Colonic mucosa (tissue), 4 donors: Measurements from ENCODE around the gene MAD2L2. TPM values are rescaled to one million over a fixed set of nuclear protein-coding genes. Genes with fewer than 3 reads are reported as not detected.
A peak's percentile ranks its signal among the peaks of the same experiment; 100 is the strongest.

Experiments
- DNase-seq: peaks from one replicate; pipeline ENCODE4 v3.0.0-alpha.2; 2020
- H3K27ac ChIP-seq: fragments of 200-600 bp; one replicate; pipeline ENCODE4 v1.8.0; 2021
- H3K27me3 ChIP-seq: fragments of 200-600 bp; one replicate; pipeline ENCODE4 v1.8.0; 2021
- H3K36me3 ChIP-seq: fragments of 200-600 bp; one replicate; pipeline ENCODE4 v1.8.0; 2021
- H3K4me1 ChIP-seq: fragments of 200-600 bp; one replicate; pipeline ENCODE4 v1.8.0; 2021; ENCODE audit warnings: mild to moderate bottlenecking
- H3K4me3 ChIP-seq: fragments of 200-600 bp; one replicate; pipeline ENCODE4 v1.8.0; 2021
- H3K9ac ChIP-seq, 2 donors: one replicate each; pipeline ENCODE4 v1.7.0; 2013; ENCODE audit warnings: control low read depth in 2 of 2, low read depth in 2 of 2, low read length in 2 of 2
- H3K9me3 ChIP-seq: fragments of 200-600 bp; one replicate; pipeline ENCODE4 v1.8.0; 2021
- CTCF ChIP-seq: fragments of 200-600 bp; IDR thresholded peaks from one replicate; pipeline ENCODE4 v1.8.0; 2022; ENCODE audit warnings: antibody characterized with exemption, mild to moderate bottlenecking
- intact Hi-C: fragments of 100-400 bp; cut with DNase I; formaldehyde crosslinking; loops from one replicate; pipeline ENCODE4 v1.14.1; 2022
- total RNA-seq, 2 donors: library from RNA; stranded (reverse); fragmentation: NEBNext Ultra II Directional in 1 of 2; extraction: Animal tissue kit (Norgen Biotek cat#: 25700) in 1 of 2; gene quantifications; one replicate each; pipeline ENCODE4 v1.2.1, GENCODE V29; 2021
- donor health status: healthy.
- donor health status: DM: no; HTN: no; CAD: no.
- donor health status: DM: no; HTN: no; CAD: no.

Gene MAD2L2
- total RNA-seq, 2 donors from 2014 or later, result 8.5 to 12.4 TPM

DNA sequence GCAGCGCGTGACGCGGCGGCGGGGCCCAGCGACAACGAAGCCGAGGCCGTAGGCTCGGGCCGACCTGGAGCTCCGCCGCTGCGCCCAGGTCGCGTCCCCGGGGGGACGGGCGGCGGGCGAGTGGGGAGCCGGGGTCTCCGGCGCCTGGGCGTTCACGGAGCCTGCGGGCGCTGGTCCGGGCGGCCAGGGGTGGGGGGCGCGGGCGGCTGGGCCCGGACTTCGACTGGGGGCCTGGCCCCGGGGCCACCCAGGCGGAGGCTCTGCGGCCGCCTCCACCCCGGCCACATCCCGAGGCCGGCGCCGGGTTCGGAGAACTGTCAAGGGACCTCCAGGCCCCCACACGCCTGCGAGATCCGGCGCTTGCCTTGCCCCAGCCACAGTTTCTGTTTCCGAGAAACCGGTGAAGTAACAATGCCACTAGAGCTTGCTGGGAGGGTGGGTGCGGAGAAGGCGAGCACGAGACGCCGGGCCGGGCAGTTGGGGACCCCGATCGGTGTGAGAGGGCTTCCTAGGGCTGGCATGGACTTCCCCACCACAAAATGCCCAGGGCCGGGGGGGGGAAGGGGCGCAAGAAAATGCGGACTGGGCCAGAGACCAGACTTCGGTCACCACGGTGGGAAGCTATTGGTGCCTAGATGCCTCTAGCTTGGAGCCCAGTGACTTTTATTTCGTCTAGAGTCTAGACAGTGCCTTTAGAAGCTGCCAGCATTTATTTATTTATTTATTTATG lies 16.4 kb downstream of the MAD2L2 start:
- no peaks in the 10 kb centered on the region for H3K36me3 ChIP-seq
- peak; percentile 2 for TF ChIP-seq CTCF
- H3K4me3 ChIP-seq, result peak overlapping the region; percentile 55
- intact Hi-C loops, result no loop called here
- H3K4me1 ChIP-seq, result no peaks in the 10 kb centered on the region
- H3K27ac ChIP-seq, result peak overlapping the region; percentile 55
- peak; percentile 37 for DNase-seq
- peak overlapping the region; percentile 55 to 79 for H3K9ac ChIP-seq
- H3K27me3 ChIP-seq, result no peaks in the 10 kb centered on the region
- no peaks in the 10 kb centered on the region for H3K9me3 ChIP-seq

GRCh38 chr1:11661103-11661502 lies 19.8 kb downstream of the MAD2L2 start:
- no peak overlapping the region for H3K9ac ChIP-seq
- intact Hi-C loops, result no loop called here
- no peak for DNase-seq
- H3K9me3 ChIP-seq, result no peaks in the 10 kb centered on the region
- no peaks in the 10 kb centered on the region for H3K27me3 ChIP-seq
- no peak overlapping the region for H3K4me3 ChIP-seq
- no peak overlapping the region for H3K27ac ChIP-seq
- no peak for TF ChIP-seq CTCF
- no peaks in the 10 kb centered on the region for H3K36me3 ChIP-seq
- no peaks in the 10 kb centered on the region for H3K4me1 ChIP-seq

GRCh38 chr1:11659748-11660147 lies 21.2 kb downstream of the MAD2L2 start:
- TF ChIP-seq CTCF, result no peak
- Histone ChIP-seq H3K4me3 (no peak overlapping the region), H3K36me3 (no peaks in the 10 kb centered on the region), H3K9ac (no peak overlapping the region), H3K27me3 (no peaks in the 10 kb centered on the region), H3K4me1 (no peaks in the 10 kb centered on the region), H3K27ac (no peak overlapping the region), H3K9me3 (no peaks in the 10 kb centered on the region)
- DNase-seq, result no peak
- intact Hi-C loops, result no loop called here

DNA sequence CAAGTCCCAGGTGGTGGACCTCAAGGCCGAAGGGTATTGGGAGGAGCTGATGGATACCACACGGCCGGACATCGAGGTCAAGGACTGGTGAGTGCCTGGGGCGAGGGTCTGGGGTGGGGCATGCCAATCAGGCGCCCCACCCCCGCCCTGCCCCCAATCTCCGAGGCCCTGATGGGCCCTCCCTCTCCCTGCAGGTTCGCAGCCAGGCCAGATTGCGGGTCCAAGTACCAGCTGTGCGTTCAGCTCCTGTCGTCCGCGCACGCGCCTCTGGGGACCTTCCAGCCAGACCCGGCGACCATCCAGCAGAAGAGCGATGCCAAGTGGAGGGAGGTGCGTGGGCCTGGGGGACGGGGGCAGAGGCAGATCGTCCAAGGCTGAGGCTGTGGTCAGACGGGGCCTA lies 22.4 kb downstream of the MAD2L2 start:
- Histone ChIP-seq H3K27me3 (no peaks in the 10 kb centered on the region), H3K4me1 (no peaks in the 10 kb centered on the region), H3K9me3 (no peaks in the 10 kb centered on the region), H3K36me3 (no peaks in the 10 kb centered on the region), H3K9ac (no peak overlapping the region), H3K4me3 (no peak overlapping the region), H3K27ac (no peak overlapping the region)
- intact Hi-C loops, result no loop called here
- TF ChIP-seq CTCF, result no peak
- no peak for DNase-seq

DNA sequence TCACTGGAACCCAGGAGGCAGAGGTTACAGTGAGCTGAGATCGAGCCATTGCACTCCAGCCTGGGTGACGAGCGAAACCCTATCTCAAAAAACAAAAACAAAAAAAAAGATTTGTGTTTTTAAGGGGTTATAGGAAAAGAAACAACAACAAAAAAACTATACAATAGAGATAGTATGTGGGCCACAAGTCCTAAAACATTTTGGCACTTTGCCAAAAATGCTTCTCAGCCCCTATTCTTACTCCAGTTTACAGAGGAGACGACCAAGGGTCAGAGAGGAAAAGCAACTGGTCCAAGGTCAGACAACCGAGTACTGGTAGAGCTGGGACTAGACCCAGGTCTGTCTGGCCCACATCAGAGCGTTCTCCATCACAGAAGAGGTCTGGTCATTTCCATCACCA lies 23.3 kb downstream of the MAD2L2 start:
- no peak overlapping the region for H3K9ac ChIP-seq
- no peak overlapping the region for H3K4me3 ChIP-seq
- H3K36me3 ChIP-seq, result no peaks in the 10 kb centered on the region
- DNase-seq, result no peak
- H3K27me3 ChIP-seq, result no peaks in the 10 kb centered on the region
- intact Hi-C loops, result no loop called here
- H3K9me3 ChIP-seq, result no peaks in the 10 kb centered on the region
- TF ChIP-seq CTCF, result no peak
- H3K27ac ChIP-seq, result no peak overlapping the region
- no peaks in the 10 kb centered on the region for H3K4me1 ChIP-seq
